ENCODE data around the gene TTLL9.

The TTLL9 gene

DNA sequence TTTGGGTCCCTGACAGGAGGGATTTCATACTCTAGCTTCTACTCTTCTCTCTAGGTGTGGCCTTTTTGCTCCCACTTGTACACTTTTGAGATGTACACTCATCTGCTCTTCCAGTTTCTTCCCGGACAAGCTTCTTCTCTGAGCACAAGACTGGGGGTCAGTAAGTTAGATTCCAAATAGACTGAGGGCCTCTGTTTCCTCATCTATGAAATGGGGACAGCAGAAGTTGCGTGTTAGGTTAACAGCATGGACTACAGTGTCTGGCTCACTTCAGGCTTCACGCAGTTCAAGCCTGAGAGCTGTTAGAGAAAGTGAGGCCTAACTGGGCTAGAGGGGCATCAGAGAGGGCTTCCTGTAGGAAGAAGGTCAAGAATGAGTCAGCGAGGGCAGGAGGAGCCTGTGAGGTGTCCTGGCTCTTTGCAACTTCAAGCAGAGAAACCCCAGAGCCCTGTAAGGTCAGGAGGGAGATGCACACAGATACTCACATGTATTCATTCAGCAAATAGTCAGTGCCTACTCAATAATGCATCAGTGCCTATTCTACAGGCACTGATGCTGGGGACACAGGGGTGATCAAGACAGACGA, 118.1 kb downstream of the TTLL9 start:
- no peak for DNase-seq

DNA sequence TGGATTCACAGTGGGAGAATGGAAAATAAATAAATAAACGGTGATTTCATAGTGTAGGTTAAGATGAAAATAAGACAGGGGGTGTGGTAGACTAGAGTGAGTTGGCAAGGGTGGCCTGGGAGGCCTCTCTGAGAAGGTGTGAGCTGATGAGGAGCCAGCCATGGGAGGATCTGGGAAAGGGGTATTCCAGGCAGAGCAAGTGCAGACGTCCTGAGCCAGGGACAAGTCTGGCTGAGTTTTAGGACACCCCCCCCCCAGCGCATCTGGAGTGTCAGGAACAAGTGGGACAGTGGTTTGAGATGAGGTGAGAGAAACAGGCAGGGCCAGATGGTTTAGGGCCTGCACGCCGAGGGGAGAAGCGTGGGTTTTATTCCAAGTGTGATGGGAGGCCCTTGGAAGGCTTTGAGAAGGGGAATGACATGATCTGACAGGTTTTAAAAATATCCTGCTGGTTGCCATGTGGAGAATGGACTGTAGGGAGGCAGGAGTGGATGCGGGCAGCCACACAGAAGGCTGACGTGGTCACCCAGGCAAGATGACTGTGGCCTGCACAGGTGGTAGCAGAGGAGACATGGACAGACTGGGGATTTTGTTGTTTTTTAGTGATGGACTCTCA, 118.7 kb downstream of the TTLL9 start:
- DNase-seq = no peak

DNA sequence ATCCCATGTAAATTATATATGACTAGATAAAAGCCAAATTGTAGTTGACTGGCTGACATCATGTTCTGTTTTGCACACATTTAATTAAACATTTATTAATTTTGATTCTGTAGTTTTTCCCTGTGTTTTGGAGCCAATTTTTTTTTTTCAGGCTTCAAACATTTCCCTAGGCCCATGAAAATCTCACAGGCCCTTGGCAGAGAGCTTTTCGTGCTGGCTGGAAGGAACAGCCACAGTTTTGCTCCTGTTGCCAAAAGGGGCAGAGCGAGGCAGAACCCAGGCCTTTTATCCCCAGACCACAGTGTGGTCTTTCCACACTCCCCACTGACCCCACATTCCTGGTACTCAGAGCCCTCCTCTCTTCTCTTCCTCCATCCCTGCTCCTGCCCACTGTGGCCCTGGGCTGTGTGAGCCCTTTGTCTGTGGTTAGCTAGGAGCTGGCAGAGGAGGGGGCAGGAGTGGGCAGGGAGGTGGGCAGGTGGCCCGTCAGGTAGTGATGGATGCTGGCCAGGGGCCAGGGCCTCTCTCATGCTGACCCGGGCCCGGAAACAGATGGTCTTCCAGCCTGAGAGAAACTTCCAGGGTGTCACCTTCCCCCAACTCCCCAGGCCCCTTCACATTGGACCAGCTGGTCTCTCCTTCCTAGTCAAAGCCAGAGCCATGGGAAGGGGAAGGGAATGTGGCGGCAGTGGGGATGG, 120.4 kb downstream of the TTLL9 start:
- no peak for DNase-seq

DNA sequence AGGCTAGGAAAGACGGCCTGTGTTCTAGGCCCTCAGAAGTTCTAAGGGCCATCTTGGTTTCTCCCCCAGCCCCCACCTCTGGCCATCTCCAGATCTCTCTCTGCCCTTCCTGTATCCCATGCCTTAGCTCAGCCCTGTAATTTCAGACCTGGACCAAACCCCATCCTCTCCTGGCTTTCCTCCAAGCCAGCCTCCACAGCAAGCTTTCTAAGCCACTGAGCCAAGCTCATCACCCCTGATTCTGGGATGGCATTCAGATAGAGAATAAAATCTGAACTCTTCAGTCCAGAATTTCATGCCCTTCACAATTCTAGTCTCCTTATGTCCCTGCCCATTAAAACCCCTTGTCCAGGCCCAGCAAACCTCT, 120.9 kb downstream of the TTLL9 start:
- no peak for DNase-seq

DNA sequence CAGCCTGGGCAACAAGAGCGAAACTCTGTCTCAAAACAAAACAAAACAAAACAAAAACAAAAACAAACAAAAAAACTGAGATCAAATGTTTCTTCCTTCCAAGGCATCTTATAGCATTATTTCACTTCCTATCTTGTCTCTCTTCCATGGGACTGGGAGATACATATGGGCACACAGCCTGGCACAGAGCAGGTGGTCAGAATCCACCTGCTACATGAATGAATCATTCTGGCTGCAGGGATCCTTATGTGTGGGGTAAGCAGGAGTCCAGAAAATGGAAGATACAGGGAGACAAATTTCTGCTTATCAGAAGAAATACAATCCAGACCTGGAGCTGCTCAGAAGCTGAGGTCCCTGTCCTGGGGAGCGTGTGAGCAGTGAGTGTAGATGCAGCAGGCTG, 121.7 kb downstream of the TTLL9 start:
- DNase-seq = no peak
